HepG2 (cell line): ENCODE results near the gene CYSTM1. TPM values are rescaled to one million over a fixed set of nuclear protein-coding genes. Genes with fewer than 3 reads are reported as not detected.

Experiments
- ATAC-seq: fragments of 200-7000 bp; cut with Tn5 transposase; 3 replicates; pipeline ENCODE4 v1.9.1; 2020; ENCODE audit warnings: mild to moderate bottlenecking, moderate library complexity
- BruUV-seq: library from RNA; stranded (reverse); fragments of 400-500 nt; replicated peaks from 2 replicates; lab custom pipeline; 2021; lab: Mats Ljungman, UMichigan
- CTCF ChIA-PET: fragments of 300-600 bp; formaldehyde crosslinking; extraction: SDS; loops from one replicate; lab custom pipeline; 2021; ENCODE audit warnings: low total read pairs, inconsistent platforms, low intra/inter-chr PET ratio; lab: Yijun Ruan, JAX
- POLR2A ChIA-PET: fragments of 350-600 bp; sonication (Branson Sonifier 250); formaldehyde crosslinking; loops from one replicate; lab custom pipeline; 2020; ENCODE audit warnings: antibody characterized with exemption, inconsistent platforms; lab: Yijun Ruan, JAX
- DNase-seq: peaks from one replicate; pipeline ENCODE4 v3.0.0-alpha.2; 2015; ENCODE audit warnings: low spot score
- FAIRE-seq: peaks from 3 replicates; lab custom pipeline; 2011; peaks lifted over from hg19 to GRCh38; lab: Jason Lieb, UNC
- H2AFZ ChIP-seq: one replicate; pipeline ENCODE4 v1.6.1; 2011; ENCODE audit warnings: low read length, inconsistent platforms
- H3K27ac ChIP-seq: fragments of 300-600 bp; 3 replicates; pipeline ENCODE4 v1.8.0; 2011; ENCODE audit warnings: mixed run types, mild to moderate bottlenecking, mixed read lengths, low read length, inconsistent platforms; ENCODE audit not compliant: insufficient read depth; ENCODE audit errors: extremely low read length
- H3K27me3 ChIP-seq, 2 experiments: fragments of 200-600 bp in 1 of 2; 2 replicates in 1 of 2; 3 replicates in 1 of 2; pipeline versions ENCODE4 v1.6.0 to v1.8.0; 2011; ENCODE audit warnings: low read length in 2 of 2, mild to moderate bottlenecking in 2 of 2, moderate library complexity in 2 of 2, inconsistent platforms in 1 of 2; ENCODE audit not compliant: insufficient read depth in 2 of 2, control insufficient read depth in 1 of 2
- H3K36me3 ChIP-seq, 2 experiments: fragments of 200-600 bp in 1 of 2; replicated peaks in 1 of 2; 2 replicates in 1 of 2; 3 replicates in 1 of 2; pipeline versions ENCODE4 v1.5.1 to v1.8.0; 2011; ENCODE audit warnings: low read length in 2 of 2, inconsistent platforms in 1 of 2; ENCODE audit not compliant: insufficient read depth in 2 of 2, control insufficient read depth in 1 of 2
- H3K4me1 ChIP-seq: 2 replicates; pipeline ENCODE4 v1.5.1; 2012; ENCODE audit warnings: low read length, inconsistent platforms; ENCODE audit not compliant: insufficient read depth
- H3K4me2 ChIP-seq: 2 replicates; pipeline ENCODE4 v1.6.0; 2011; ENCODE audit warnings: low read depth, low read length, inconsistent platforms
- H3K4me3 ChIP-seq, 3 experiments: fragments of 200-600 bp in 1 of 3; sonication (generic), shearing (Covaris generic) in 1 of 3; replicated peaks in 1 of 3; 2 replicates each; pipeline ENCODE4 v1.5.1; 2011 to 2016; ENCODE audit warnings: low read length in 3 of 3, inconsistent platforms in 2 of 3, low read depth in 2 of 3, mild to moderate bottlenecking in 2 of 3, control low read depth in 1 of 3, mixed read lengths in 1 of 3; ENCODE audit not compliant: insufficient read depth in 1 of 3
- H3K79me2 ChIP-seq: one replicate; pipeline ENCODE4 v1.6.1; 2011; ENCODE audit warnings: low read length, inconsistent platforms; ENCODE audit not compliant: insufficient read depth
- H3K9ac ChIP-seq: 2 replicates; pipeline ENCODE4 v1.6.0; 2011; ENCODE audit warnings: mild to moderate bottlenecking, low read depth, low read length, inconsistent platforms; ENCODE audit not compliant: insufficient read depth
- H3K9me3 ChIP-seq: 2 replicates; pipeline ENCODE4 v1.5.1; 2012; ENCODE audit warnings: mild to moderate bottlenecking, low read length
- H4K20me1 ChIP-seq: 2 replicates; pipeline ENCODE4 v1.6.0; 2011; ENCODE audit warnings: inconsistent platforms, mild to moderate bottlenecking, low read length, moderate library complexity; ENCODE audit not compliant: insufficient read depth
- GFI1 ChIP-seq: sonication (generic); formaldehyde crosslinking; IDR thresholded peaks from 2 replicates; pipeline ENCODE4 v1.5.0; 2020; ENCODE audit warnings: missing genetic modification reagents, mild to moderate bottlenecking, borderline replicate concordance
- KLF15 ChIP-seq: sonication (generic); formaldehyde crosslinking; IDR thresholded peaks from 2 replicates; pipeline ENCODE4 v1.8.1; 2023; ENCODE audit warnings: borderline replicate concordance, mild to moderate bottlenecking, inconsistent platforms, missing genetic modification reagents, mixed read lengths
- MATR3 ChIP-seq: sonication (generic); formaldehyde crosslinking; IDR thresholded peaks from 2 replicates; pipeline ENCODE4 v1.4.0; 2020; ENCODE audit warnings: missing genetic modification reagents
- MED8 ChIP-seq: sonication (generic); formaldehyde crosslinking; IDR thresholded peaks from 2 replicates; pipeline ENCODE4 v1.8.1; 2023; ENCODE audit warnings: mild to moderate bottlenecking, missing genetic modification reagents; ENCODE audit not compliant: insufficient replicate concordance
- NFKBIZ ChIP-seq: IDR thresholded peaks from 2 replicates; pipeline ENCODE4 v1.6.1; 2018; ENCODE audit warnings: missing genetic modification reagents, missing compliant biosample characterization
- SATB2 ChIP-seq: sonication (generic); formaldehyde crosslinking; IDR thresholded peaks from 2 replicates; pipeline ENCODE4 v1.5.0; 2020; ENCODE audit warnings: missing genetic modification reagents
- SKI ChIP-seq: fragments of 450-650 bp; IDR thresholded peaks from one replicate; pipeline ENCODE4 v1.6.1; 2018; ENCODE audit warnings: mild to moderate bottlenecking; ENCODE audit not compliant: partially characterized antibody
- SMARCE1 ChIP-seq: fragments of 450-650 bp; IDR thresholded peaks from 2 replicates; pipeline ENCODE4 v1.6.1; 2017; ENCODE audit warnings: borderline replicate concordance
- SOX13 ChIP-seq, 3 experiments: fragments of 450-650 bp in 1 of 3; sonication (generic) in 1 of 3; formaldehyde crosslinking in 1 of 3; IDR thresholded peaks in 2 of 3; conservative IDR thresholded peaks in 1 of 3; 2 replicates each; pipeline versions ENCODE4 v1.5.0 to v1.6.1; 2016 to 2020; ENCODE audit warnings: antibody characterized with exemption in 1 of 3, mild to moderate bottlenecking in 1 of 3, missing compliant biosample characterization in 1 of 3, missing genetic modification reagents in 1 of 3, moderate library complexity in 1 of 3
- TP53 ChIP-seq: sonication (generic); formaldehyde crosslinking; conservative IDR thresholded peaks from 2 replicates; pipeline ENCODE4 v1.4.0; 2020; ENCODE audit warnings: missing genetic modification reagents
- ZBTB38 ChIP-seq: sonication (generic); formaldehyde crosslinking; IDR thresholded peaks from 2 replicates; pipeline ENCODE4 v1.5.1; 2020; ENCODE audit warnings: mild to moderate bottlenecking, missing genetic modification reagents
- WGBS: methylation state at CpG from one replicate; pipeline ENCODE4 v1.1.6; 2017; ENCODE audit warnings: low lambda C conversion rate; 5-methylcytosine and 5-hydroxymethylcytosine counted together
- in situ Hi-C: cut with HindIII; loops from 2 replicates; pipeline ENCODE4 v1.10.0; 2017; ENCODE audit warnings: low pct_unique_long_range_greater_than_20kb; ENCODE audit not compliant: extremely low pct_ligation_motif_present
- intact Hi-C: fragments of 100-400 bp; cut with micrococcal nuclease; formaldehyde crosslinking; loops from one replicate; pipeline ENCODE4 v1.10.0; 2022; ENCODE audit not compliant: unreplicated experiment
- polyA plus RNA-seq, 8 experiments: library from polyadenylated mRNA; depleted of rRNA in 3 of 8; stranded (reverse) in 7 of 8; unstranded in 1 of 8; fragments of >200 nt; fragmentation: Illumina TruSeq in 4 of 8; extraction: Trizol in 4 of 8; gene quantifications; 2 replicates each; pipeline versions ENCODE4 v1.2.1 to v1.2.3, GENCODE V29; 2011 to 2016; ENCODE audit warnings: low read depth in 4 of 8, missing spikeins in 1 of 8, mixed read lengths in 1 of 8; ENCODE audit not compliant: insufficient read depth in 1 of 8
- total RNA-seq, 5 experiments: library from RNA; depleted of rRNA; stranded (reverse); fragments of >200 nt; fragmentation: Illumina TruSeq; extraction: Trizol; gene quantifications; 2 replicates each; pipeline ENCODE4 v1.2.3, GENCODE V29; 2016; ENCODE audit warnings: low read depth in 1 of 5
- TF ChIP-seq, protein P1 (sequence below): sonication (generic); formaldehyde crosslinking; IDR thresholded peaks from 2 replicates; pipeline ENCODE4 v1.5.0; 2020; ENCODE audit warnings: mild to moderate bottlenecking, missing genetic modification reagents, moderate library complexity
- TF ChIP-seq, protein P2 (sequence below): sonication (generic); formaldehyde crosslinking; IDR thresholded peaks from 2 replicates; pipeline ENCODE4 v1.4.0; 2020; ENCODE audit warnings: missing genetic modification reagents

Gene CYSTM1
- total and polyA plus RNA-seq, 2 of the 13 experiments (the other 11 are each of a cell fraction or from before 2014, with no cell fraction given): 40.0 to 73.4 TPM

GRCh38 chr5:140265845-140266244 is 90.9 kb downstream of the CYSTM1 start:
- Histone ChIP-seq H3K4me2 (no peak overlapping the region), H3K9me3 (no peaks in the 10 kb centered on the region), H3K79me2 (peaks cover 22% of the 10 kb centered on the region), H3K27me3 (no peaks in the 10 kb centered on the region), H4K20me1 (peaks cover under 1% of the 10 kb centered on the region; the same call in 1 of the 2 replicates), H2AFZ (no peak overlapping the region), H3K9ac (no peak overlapping the region), H3K4me3 (no peak overlapping the region), H3K27ac (no peak overlapping the region), H3K36me3 (peaks cover 3 to 6% of the 10 kb centered on the region in 2 experiments; a peak in 3 of 5 replicates), H3K4me1 (peaks cover 39% of the 10 kb centered on the region)
- no TSS peak for BruUV-seq
- ATAC-seq (no peak), DNase-seq (no peak), FAIRE-seq (no peak)
- WGBS: 100% methylated on average over 1 of the region's 1 CpG
- no peak for TF ChIP-seq ZBTB38 (CRISPR knock-in tag)
- TF ChIP-seq, protein P1, sequence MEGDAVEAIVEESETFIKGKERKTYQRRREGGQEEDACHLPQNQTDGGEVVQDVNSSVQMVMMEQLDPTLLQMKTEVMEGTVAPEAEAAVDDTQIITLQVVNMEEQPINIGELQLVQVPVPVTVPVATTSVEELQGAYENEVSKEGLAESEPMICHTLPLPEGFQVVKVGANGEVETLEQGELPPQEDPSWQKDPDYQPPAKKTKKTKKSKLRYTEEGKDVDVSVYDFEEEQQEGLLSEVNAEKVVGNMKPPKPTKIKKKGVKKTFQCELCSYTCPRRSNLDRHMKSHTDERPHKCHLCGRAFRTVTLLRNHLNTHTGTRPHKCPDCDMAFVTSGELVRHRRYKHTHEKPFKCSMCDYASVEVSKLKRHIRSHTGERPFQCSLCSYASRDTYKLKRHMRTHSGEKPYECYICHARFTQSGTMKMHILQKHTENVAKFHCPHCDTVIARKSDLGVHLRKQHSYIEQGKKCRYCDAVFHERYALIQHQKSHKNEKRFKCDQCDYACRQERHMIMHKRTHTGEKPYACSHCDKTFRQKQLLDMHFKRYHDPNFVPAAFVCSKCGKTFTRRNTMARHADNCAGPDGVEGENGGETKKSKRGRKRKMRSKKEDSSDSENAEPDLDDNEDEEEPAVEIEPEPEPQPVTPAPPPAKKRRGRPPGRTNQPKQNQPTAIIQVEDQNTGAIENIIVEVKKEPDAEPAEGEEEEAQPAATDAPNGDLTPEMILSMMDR: no peak
- no peak for TF ChIP-seq GFI1 (CRISPR knock-in tag)
- no peak for TF ChIP-seq KLF15 (CRISPR knock-in tag)
- no peak for TF ChIP-seq MATR3
- TF ChIP-seq SOX13 (IDR thresholded peaks at IDR 0.05): no peak
- TF ChIP-seq SOX13 (CRISPR knock-in tag; conservative IDR thresholded peaks at IDR 0.05 in 1 of 2, IDR thresholded peaks at IDR 0.05 in 1 of 2): no peak
- no peak for TF ChIP-seq SKI
- TF ChIP-seq, protein P2, sequence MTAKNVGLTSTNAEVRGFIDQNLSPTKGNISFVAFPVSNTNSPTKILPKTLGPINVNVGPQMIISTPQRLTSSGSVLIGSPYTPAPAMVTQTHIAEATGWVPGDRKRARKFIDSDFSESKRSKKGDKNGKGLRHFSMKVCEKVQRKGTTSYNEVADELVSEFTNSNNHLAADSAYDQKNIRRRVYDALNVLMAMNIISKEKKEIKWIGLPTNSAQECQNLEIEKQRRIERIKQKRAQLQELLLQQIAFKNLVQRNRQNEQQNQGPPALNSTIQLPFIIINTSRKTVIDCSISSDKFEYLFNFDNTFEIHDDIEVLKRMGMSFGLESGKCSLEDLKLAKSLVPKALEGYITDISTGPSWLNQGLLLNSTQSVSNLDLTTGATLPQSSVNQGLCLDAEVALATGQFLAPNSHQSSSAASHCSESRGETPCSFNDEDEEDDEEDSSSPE: no peak
- TF ChIP-seq SMARCE1: no peak
- no peak for TF ChIP-seq NFKBIZ (CRISPR knock-in tag)
- no peak for TF ChIP-seq TP53 (CRISPR knock-in tag)
- no peak for TF ChIP-seq MED8 (CRISPR knock-in tag)
- TF ChIP-seq SATB2 (CRISPR knock-in tag): no peak
- in situ Hi-C loops (no loop called here), intact Hi-C loops (no loop called here)
- POLR2A ChIA-PET: interaction anchor here (1.2 kb wide), 1 partner anchor 80 kb away, joined by 5 read pairs; the partner anchor contains the start of gene HBEGF
- CTCF ChIA-PET: no interaction called here
